NK-92 (cell line): Measurements from ENCODE around the gene AOC1.
"Not testable (repeated sequence)": the region's sequence is repeated elsewhere in the genome, so short reads cannot be mapped to it uniquely, and the experiment has no call there.

Source experiments
- DNase-seq: peaks from one replicate; lab custom pipeline; 2025; ENCODE audit not compliant: unreplicated experiment; lab: John Stamatoyannopoulos, UW

AOC1 gene, protein sequence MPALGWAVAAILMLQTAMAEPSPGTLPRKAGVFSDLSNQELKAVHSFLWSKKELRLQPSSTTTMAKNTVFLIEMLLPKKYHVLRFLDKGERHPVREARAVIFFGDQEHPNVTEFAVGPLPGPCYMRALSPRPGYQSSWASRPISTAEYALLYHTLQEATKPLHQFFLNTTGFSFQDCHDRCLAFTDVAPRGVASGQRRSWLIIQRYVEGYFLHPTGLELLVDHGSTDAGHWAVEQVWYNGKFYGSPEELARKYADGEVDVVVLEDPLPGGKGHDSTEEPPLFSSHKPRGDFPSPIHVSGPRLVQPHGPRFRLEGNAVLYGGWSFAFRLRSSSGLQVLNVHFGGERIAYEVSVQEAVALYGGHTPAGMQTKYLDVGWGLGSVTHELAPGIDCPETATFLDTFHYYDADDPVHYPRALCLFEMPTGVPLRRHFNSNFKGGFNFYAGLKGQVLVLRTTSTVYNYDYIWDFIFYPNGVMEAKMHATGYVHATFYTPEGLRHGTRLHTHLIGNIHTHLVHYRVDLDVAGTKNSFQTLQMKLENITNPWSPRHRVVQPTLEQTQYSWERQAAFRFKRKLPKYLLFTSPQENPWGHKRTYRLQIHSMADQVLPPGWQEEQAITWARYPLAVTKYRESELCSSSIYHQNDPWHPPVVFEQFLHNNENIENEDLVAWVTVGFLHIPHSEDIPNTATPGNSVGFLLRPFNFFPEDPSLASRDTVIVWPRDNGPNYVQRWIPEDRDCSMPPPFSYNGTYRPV

DNA sequence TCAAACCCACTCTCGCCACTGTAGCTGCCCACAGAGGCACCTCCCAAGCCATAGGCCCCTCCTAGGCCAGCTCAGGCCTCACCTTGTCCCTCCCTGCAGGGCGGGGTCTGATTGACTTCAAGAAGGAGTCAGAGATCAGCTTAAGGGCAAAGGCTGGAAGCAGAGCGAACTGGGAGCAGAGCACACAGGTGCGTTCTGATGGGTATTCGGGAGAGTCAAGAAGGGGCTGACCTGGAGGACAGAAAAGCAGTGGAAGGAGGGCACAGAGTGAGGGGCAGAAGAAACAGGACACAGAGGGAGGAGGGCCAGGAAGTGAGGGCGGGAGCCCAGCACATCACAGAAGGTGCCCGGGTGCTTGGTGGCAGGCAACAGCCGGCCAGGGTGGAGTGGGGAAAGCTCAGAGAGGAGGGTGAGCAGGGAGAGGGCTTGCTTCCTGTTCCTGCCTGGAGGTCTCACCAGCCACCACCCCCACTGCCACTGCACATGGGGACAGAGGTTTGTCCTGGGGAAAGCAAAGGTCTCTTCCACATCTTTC, at the start of gene AOC1:
TSS of gene AOC1 (plus strand) at position 147 of the 535 bp plus-strand sequence. CDS start 3,954 bp downstream, outside the sequence.
- DNase-seq, result no peak

DNA sequence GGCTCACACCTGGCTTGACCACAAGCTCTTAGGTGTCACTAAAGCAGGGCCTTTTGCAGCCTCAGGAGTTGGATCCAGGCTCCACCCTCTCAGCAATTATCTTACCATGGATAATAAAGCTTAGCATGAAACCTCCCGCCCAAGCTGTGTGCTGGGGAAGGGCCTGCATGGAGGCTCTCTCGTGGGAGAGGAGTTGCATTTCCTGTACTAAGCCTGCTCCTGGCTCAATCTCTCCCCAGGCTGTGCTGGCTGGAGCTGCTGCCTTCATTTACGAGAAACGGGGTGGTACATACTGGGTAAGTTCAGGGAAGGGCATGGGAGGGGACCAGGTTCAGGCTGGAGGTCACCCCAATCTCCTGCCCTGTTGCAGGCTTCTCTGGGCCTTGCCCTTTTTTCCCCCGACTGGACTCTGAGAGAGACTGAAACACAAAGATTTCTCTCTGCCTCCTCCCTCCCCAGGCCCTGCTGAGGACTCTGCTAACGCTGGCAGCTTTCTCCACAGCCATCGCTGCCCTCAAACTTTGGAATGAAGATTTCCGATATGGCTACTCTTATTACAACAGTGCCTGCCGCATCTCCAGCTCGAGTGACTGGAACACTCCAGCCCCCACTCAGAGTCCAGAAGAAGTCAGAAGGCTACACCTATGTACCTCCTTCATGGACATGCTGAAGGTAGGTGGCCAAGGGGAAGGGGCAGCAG, 49.0 kb upstream of the AOC1 start:
- no peak for DNase-seq

DNA sequence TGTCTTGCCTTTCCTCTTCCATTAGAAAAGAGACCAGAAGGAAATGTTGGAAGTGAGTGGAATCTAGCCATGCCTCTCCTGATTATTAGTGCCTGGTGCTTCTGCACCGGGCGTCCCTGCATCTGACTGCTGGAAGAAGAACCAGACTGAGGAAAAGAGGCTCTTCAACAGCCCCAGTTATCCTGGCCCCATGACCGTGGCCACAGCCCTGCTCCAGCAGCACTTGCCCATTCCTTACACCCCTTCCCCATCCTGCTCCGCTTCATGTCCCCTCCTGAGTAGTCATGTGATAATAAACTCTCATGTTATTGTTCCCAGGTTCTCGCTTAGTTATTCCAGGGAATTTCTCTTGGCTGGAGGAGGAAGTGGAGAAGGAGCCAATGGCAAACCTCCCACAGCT, 47.5 kb upstream of the AOC1 start:
- no peak for DNase-seq

DNA sequence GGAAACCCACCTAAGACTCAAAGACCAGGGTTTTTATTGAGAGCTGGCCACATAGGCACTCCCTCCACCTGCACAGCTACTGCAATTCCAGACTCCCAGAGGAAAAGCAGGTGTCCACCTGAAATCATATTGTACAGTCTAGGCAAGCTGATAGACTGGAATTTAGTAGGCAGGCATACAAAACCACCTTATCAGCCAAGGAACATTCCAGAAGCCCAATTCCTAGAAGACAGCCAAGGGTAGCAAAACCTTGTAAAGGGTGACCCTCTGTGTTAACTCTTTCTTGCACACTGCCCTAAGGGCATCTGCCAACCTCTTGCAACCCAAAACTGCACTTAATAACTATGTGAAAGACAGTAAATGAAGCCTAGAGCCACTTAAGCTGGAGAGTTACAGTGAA, 46.5 kb upstream of the AOC1 start:
- no peak for DNase-seq

DNA sequence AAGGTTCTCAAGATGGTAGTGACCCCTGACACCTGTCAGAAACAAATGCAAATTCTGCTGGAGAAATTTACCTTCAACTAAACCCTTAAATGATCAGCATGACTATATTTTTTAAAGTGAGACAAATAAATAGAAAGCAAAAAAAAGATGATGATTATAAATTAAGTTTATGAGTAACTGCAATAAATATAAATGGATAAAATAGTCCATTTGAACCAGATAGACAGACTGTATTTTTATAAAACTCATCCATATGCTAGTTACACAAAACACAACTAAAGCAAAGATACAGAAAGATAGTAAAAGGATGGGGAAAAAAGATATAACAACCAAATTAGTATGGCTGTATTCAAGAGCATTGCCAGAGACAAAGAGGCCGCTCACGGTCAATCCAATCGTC, 45.9 kb upstream of the AOC1 start:
- DNase-seq, result no peak

DNA sequence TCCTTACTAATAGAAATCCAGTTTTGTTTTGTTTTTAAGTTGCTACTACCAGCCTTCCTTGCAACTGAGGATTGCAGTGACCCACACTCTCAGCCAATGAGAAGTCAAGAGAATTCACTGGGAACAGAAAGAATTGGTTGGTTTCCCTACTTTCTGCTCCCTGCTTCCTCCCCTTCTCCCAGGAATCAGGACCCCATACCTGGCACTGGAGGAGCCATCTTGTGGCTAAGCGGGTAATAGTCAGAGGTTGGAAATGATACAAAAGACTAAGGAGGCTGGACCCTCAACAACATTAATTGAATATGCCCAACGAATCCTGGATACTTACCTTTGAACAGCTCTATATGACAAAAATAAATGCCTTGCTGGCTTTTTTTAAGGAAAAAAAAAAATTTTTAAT, 45.5 kb upstream of the AOC1 start:
- no peak for DNase-seq

DNA sequence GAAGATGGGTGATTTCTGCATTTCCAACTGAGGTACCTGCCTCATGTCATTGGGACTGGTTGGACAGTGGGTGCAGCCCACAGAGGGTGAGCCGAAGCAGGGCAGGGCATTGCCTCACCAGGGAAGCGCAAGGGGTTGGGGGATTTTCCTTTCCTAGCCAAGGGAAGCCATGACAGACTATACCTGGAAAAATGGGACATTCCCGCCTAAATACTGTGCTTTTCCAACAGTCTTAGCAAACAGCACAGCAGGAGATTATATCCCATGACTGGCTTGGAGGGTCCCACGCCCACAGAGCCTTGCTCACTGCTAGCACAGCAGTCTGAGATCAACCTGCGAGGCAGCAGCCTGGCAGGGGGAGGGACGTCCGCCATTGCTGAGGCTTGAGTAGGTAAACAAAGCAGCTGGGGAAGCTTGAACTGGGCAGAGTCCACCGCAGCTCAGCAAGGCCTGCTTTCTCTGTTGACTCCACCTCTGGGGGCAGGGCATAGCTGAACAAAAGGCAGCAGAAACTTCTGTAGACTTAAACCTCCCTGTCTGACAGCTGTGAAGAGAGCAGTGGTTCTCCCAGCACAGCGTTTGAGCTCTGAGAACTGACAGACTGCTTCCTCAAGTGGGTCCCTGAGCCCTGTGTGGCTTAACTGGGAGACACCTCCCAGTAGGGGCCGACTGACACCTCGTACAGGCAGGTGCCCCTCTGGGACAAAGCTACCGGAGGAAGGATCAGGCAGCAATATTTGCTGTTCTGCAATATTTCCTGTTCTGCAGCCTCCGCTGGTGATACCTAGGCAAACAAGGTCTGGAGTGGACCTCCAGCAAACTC, 44.5 kb upstream of the AOC1 start:
- not testable (repeated sequence) for DNase-seq

DNA sequence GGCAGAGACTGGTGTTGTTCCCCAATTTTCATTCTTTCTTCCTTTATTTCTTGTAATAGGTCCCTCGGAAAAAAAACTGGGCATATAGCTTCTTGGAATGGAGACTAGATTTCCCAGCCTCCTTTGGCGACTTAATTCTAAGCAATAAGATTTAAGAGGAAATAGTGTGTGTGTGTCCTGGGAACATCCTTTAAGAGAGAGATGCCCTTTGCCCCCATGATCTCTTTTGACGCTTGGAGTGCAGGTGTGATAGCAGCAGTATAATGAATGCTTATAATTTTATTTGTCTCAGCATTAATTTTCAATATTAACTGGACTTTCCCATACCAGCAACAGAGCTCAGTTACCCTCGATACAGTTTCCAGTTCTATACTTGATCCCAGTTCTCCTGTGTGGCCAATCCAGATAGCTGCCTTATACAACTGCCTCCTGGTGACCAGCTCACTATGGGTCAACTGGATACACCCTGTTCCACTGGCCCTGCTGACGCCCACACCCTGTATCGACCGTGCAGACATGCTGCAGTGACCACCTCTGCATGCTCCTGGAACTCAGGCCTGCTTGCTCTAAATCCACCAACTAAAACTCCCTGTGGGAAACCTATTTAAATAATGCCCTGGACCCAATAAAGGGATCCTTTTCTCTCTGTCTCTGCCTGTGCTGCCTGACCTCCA, 37.9 kb upstream of the AOC1 start:
- DNase-seq, result no peak

DNA sequence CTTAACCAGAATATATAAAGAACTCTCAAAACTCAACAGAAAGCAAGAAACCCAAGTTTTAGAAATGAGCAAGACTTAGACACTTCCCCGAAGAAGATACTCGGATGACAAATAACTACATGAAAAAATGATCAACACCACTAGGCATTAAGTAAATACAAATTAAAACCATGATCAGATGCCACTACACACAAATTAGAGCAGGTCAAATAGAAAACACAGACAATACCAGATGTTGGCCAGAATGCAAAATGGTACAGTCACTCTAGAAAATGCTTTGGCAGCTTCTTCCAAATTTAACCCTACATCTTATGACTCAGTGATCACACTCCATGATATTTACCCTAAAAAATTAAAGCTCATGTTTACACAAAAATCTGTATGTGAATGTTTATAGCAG, 33.3 kb upstream of the AOC1 start:
- DNase-seq, result no peak

DNA sequence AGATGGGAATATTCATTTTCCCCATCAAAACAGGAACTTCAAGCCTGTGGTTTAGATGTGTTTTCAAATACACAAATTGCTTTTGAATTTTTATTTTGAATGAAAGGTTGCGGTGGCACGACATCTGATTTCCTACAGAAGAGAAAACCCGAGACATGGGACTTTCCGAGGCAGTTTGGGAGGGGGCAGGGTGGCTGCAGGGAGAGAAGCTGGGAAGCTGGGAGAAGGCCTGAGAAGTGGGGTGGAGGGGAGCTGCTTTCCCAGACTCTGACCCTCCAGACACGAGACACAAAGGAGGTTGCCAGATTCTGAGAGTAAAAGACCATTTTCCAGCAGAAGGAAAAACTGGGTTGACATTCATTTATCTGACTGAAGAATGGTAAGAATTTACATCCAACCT, 32.2 kb upstream of the AOC1 start:
- DNase-seq, result no peak

DNA sequence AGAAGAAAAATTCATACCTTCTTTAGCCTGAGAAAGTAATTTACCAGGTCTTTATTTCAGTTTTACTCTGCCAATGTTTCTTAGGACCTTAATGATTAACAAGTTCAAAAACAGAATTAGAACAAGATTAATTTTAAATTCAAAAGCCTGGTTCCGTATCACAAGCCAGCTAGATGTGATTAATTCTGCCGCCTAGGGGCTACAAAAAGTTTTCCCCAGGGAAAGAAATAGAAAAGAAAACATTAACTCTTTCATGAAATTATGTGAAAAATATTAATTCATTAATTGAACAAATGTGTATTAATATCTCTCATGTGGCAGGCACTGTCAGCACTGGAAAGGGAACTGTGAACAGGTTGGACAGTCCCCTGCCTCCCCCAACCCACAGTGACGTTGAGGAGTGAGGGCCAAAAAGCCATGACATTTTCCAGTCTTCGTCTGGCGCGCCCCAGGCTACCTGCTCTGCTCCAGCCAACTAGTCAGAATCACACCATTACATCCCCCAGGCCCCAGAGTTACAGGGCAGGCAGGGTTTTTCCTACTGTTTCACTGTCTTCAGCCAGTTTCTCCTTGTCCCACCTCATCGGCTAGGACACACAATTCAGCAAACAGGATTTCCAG, 31.6 kb upstream of the AOC1 start:
- no peak for DNase-seq

DNA sequence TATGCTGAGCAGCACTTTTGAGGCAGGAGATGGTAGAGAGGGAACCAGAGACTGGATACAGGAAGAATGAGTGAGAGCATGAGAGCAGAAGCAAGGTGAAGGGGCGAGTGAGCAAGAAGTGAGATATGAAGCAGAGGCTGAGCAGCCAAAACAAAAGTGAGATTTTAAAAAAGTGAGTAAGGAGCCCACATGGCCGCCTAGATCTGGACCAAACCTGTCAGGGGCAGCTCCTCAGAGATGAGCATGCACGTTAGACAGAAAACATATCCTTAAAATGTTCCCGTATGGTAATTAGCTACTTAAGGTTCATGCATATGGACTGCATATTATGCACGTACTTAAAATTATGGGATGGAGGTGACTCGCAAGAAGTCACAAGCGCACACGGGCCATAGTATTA, 29.3 kb upstream of the AOC1 start:
- no peak for DNase-seq

DNA sequence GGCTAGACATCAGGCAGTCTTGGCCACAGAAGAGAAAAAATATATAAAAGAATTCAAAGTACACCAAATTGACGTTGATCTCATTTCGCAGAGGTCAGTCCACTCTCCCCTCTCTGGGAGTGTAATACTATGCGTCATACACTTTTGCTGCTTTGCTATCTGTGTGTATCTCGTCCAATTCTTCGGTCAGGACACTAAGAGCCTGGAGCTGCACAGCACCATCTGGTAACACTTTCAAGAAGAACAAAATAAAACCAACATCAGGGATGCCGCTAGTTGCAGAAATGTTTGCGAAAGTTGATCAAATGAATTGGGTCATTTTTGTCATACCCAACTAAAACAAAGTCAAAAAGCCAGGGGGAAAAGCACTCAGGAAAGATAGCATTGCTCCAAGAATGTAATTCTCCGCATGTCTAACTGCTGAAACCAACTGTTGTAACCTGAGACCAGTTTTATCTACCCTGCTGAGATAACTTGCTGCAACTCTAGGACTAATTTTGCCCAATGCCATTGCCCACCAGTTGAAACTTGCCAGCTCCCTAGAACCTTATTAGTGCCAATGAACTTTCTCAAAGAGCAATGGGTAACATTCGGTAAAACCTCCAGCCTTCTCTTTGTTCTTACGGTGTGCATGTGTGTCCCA, 28.7 kb upstream of the AOC1 start:
- no peak for DNase-seq

DNA sequence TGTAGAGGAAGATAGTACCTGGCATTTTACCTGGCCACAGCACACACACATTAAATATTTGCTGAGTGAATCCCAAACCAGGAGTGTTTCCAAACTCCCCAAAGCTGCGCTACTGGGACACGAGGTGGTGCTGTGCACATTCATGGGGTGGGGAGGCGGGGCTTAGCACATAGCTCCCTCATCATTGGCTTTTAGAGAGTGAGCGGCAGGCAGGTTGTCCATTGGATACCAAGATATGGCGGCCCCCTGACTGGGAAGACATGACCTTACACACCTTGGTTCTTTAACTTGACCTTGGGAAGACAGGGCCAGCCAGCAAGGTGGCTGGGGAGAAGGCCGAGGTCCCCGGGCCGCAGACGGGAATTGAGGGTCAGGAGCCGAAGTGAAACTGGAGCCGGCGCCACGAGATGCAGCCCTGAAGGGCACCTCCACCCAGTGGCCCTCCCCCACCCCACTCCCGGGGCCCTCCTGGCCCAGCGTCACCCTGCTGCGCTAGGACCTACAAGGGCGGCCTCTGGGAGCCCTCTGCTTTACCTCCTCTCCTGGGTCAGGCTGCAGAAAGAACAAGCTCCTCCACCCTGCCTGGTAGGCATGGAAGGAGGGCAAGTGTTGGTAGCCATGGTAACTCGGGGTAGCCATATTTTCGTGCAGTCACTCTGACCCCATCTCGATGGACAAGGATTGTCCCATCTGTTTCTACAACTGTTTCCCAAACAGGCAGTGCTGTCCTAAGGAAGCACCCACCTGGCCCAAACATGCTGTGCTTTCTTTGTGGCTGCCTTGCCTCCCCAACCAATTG, 27.7 kb upstream of the AOC1 start:
- DNase-seq, result no peak

DNA sequence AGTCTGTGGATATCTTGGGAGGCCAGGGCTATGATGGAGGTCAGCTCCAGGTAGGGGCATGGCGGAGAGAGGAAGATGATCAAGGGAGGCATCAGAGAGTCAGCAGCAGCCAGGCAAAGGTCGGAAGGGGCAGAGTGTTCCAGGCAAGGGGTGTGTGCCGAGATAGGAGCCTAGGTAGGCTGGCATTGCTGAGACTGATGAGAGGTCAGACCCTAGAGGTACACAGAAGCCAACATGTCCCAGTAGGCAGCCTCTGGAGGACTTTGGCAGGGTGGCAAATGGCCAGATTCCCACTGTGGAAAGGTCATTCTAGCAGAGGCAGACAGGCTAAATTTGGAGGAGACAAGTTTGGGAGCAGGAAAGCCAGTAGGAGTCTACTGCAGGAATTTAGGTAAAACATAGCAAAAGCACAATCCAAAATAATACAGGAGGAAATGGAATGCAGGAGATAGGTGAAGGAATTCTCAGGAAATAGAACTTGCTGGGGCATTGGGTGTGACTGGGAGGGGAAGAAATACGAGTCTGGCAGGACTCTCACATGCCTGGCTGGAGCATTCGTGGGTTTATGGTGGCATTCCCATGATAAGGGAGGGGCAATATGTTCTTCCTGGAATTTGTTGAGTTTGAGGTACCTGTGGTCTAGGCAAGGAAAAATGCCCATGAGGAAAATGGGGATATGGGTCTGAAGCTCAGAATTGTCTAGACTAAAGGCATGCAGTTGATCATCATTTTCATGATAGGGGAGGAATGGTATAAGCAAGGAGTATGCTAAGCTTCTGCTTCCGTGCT, 26.1 kb upstream of the AOC1 start:
- no peak for DNase-seq

DNA sequence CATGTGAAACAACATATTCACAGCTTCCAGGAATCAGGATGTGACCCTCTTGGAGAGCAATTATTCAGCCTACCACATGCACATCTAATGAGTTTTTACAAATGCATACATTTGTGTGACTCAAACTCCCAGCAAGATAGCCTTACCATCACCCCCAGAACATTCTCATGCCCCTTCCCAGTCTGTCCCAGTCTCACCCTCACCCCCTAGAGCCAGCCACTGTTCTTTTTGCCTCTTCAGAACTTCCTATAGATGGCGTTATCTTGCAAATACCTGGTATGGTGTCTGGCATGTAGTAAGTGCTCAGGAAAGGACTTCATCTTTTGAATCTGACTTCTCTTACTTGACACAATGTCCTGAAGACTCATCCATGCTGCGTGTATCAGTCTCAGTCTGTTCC, 23.9 kb upstream of the AOC1 start:
- DNase-seq, result no peak

DNA sequence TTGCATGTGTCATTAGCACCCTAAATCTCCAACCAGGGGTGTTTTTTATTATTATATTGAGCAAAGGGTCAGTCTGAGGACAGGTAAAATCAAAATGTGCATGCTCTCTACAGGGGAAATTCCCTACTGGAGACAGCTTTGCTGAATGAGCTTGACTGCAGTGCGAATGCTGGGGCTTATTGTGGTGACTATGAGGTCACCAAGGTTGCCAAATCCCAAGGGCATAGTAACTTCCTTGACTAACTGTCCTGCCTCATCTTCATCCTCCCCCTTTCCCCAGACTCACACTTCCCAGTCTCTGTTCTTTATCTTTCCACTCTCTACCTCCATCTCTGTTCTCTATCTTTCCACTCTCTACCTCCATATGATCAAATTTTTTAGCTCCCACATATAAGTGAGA, 22.9 kb upstream of the AOC1 start:
- no peak for DNase-seq

DNA sequence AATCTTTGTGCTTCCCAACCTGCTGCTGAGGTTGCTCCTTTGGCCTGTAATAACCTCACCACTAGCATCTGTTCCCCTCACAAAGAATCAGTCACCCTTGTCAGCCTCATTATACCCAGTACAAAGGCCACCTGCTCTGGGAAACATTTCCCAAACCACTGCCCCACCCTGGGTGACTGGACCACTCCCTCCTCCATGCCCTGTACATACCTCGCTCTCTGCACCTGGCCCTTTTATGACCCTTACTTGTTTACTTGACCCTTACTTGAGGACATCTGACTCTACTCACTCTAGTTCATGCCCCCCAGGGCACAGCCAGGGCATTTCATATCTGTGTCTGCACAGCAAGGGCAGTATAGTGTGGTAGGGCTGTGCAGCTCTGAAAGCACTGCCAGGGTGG, 21.4 kb upstream of the AOC1 start:
- no peak for DNase-seq
